ENCODE measurements around the gene STK32B. TPM values are rescaled to one million over a fixed set of nuclear protein-coding genes. Genes with fewer than 3 reads are reported as not detected.

STK32B gene
- polyA plus RNA-seq, 2 of the 4 experiments (the other 2 are of a cell fraction): 7.6 to 12.1 TPM

GRCh38 chr4:5371415-5372190 is 320.3 kb downstream of the STK32B start (continued):
- TF ChIP-seq, protein P1, sequence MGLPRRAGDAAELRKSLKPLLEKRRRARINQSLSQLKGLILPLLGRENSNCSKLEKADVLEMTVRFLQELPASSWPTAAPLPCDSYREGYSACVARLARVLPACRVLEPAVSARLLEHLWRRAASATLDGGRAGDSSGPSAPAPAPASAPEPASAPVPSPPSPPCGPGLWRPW (IDR thresholded peaks at IDR 0.05): no peak
- TF ChIP-seq ZFP36 (IDR thresholded peaks at IDR 0.05; ENCODE audit: borderline replicate concordance, partially characterized antibody) (no peak), BHLHE40 (IDR thresholded peaks at IDR 0.05; ENCODE audit: low read depth, low read length) (no peak), KDM5A (IDR thresholded peaks at IDR 0.05) (no peak), NR3C1 (IDR thresholded peaks at IDR 0.05) (no peak), SMC3 (IDR thresholded peaks at IDR 0.05) (no peak), HOXA7 (CRISPR knock-in tag; IDR thresholded peaks at IDR 0.05) (0 out of 2 replicates have a peak, but pooled peaks have one; percentile 43), PHF8 (IDR thresholded peaks at IDR 0.05; ENCODE audit: borderline replicate concordance, low read depth) (no peak), CEBPB (IDR thresholded peaks at IDR 0.05) (peak; percentile 25 to 86; a peak in 2 of 4 replicates), JUN (IDR thresholded peaks at IDR 0.05) (0 out of 5 replicates have a peak, but pooled peaks of 1 of the 2 experiments have one; percentile 38), MYC (IDR thresholded peaks at IDR 0.05; ENCODE audit: borderline replicate concordance, low read length) (no peak), EHF (CRISPR knock-in tag; IDR thresholded peaks at IDR 0.05) (peak; percentile 31; the same call in 1 of the 2 replicates), HDAC2 (IDR thresholded peaks at IDR 0.05) (no peak), CHD4 (IDR thresholded peaks at IDR 0.05; ENCODE audit: borderline replicate concordance) (no peak), POLR2A (IDR thresholded peaks at IDR 0.05; ENCODE audit: low read length) (no peak), GATA3 (IDR thresholded peaks at IDR 0.05; ENCODE audit: borderline replicate concordance) (peak; percentile 80; the same call in 1 of the 2 replicates), RCOR1 (IDR thresholded peaks at IDR 0.05; ENCODE audit: low read depth, low read length) (no peak), NFE2L2 (conservative IDR thresholded peaks at IDR 0.05; ENCODE audit: low read length) (no peak), EHMT2 (IDR thresholded peaks at IDR 0.05; ENCODE audit: low read depth) (no peak), JUNB (IDR thresholded peaks at IDR 0.05) (peak; percentile 51), E2F6 (IDR thresholded peaks at IDR 0.05; ENCODE audit: borderline replicate concordance, low read depth) (peak; percentile 64; the same call in 1 of the 2 replicates), MAFK (IDR thresholded peaks at IDR 0.05; ENCODE audit: partially characterized antibody) (no peak), ZC3H11A (IDR thresholded peaks at IDR 0.05) (no peak), ZNF302 (CRISPR knock-in tag; IDR thresholded peaks at IDR 0.05) (0 out of 2 replicates have a peak, but pooled peaks have one; percentile 15), RARB (CRISPR knock-in tag; IDR thresholded peaks at IDR 0.05) (no peak), SREBF2 (IDR thresholded peaks at IDR 0.05) (no peak), FOSL2 (IDR thresholded peaks at IDR 0.05) (no peak), FOSL2 (CRISPR knock-in tag; IDR thresholded peaks at IDR 0.05) (peak; percentile 41), EP300 (IDR thresholded peaks at IDR 0.05) (peak; percentile 36 to 69; a peak in 3 of 5 replicates), CBX8 (IDR thresholded peaks at IDR 0.05) (no peak), RNF2 (IDR thresholded peaks at IDR 0.05; ENCODE audit: borderline replicate concordance, low read depth) (no peak)
- TF ChIP-seq, protein P2, sequence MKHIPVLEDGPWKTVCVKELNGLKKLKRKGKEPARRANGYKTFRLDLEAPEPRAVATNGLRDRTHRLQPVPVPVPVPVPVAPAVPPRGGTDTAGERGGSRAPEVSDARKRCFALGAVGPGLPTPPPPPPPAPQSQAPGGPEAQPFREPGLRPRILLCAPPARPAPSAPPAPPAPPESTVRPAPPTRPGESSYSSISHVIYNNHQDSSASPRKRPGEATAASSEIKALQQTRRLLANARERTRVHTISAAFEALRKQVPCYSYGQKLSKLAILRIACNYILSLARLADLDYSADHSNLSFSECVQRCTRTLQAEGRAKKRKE (CRISPR knock-in tag; IDR thresholded peaks at IDR 0.05; ENCODE audit: low read depth): peak; percentile 90; the same call in 1 of the 2 replicates
- TF ChIP-seq, protein P3, sequence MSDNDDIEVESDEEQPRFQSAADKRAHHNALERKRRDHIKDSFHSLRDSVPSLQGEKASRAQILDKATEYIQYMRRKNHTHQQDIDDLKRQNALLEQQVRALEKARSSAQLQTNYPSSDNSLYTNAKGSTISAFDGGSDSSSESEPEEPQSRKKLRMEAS (IDR thresholded peaks at IDR 0.05): peak; percentile 77
- TF ChIP-seq, protein P4, sequence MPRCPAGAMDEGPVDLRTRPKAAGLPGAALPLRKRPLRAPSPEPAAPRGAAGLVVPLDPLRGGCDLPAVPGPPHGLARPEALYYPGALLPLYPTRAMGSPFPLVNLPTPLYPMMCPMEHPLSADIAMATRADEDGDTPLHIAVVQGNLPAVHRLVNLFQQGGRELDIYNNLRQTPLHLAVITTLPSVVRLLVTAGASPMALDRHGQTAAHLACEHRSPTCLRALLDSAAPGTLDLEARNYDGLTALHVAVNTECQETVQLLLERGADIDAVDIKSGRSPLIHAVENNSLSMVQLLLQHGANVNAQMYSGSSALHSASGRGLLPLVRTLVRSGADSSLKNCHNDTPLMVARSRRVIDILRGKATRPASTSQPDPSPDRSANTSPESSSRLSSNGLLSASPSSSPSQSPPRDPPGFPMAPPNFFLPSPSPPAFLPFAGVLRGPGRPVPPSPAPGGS (IDR thresholded peaks at IDR 0.05): no peak
- TF ChIP-seq, protein P5, sequence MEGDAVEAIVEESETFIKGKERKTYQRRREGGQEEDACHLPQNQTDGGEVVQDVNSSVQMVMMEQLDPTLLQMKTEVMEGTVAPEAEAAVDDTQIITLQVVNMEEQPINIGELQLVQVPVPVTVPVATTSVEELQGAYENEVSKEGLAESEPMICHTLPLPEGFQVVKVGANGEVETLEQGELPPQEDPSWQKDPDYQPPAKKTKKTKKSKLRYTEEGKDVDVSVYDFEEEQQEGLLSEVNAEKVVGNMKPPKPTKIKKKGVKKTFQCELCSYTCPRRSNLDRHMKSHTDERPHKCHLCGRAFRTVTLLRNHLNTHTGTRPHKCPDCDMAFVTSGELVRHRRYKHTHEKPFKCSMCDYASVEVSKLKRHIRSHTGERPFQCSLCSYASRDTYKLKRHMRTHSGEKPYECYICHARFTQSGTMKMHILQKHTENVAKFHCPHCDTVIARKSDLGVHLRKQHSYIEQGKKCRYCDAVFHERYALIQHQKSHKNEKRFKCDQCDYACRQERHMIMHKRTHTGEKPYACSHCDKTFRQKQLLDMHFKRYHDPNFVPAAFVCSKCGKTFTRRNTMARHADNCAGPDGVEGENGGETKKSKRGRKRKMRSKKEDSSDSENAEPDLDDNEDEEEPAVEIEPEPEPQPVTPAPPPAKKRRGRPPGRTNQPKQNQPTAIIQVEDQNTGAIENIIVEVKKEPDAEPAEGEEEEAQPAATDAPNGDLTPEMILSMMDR (IDR thresholded peaks at IDR 0.05): no peak
- TF ChIP-seq, protein P6, sequence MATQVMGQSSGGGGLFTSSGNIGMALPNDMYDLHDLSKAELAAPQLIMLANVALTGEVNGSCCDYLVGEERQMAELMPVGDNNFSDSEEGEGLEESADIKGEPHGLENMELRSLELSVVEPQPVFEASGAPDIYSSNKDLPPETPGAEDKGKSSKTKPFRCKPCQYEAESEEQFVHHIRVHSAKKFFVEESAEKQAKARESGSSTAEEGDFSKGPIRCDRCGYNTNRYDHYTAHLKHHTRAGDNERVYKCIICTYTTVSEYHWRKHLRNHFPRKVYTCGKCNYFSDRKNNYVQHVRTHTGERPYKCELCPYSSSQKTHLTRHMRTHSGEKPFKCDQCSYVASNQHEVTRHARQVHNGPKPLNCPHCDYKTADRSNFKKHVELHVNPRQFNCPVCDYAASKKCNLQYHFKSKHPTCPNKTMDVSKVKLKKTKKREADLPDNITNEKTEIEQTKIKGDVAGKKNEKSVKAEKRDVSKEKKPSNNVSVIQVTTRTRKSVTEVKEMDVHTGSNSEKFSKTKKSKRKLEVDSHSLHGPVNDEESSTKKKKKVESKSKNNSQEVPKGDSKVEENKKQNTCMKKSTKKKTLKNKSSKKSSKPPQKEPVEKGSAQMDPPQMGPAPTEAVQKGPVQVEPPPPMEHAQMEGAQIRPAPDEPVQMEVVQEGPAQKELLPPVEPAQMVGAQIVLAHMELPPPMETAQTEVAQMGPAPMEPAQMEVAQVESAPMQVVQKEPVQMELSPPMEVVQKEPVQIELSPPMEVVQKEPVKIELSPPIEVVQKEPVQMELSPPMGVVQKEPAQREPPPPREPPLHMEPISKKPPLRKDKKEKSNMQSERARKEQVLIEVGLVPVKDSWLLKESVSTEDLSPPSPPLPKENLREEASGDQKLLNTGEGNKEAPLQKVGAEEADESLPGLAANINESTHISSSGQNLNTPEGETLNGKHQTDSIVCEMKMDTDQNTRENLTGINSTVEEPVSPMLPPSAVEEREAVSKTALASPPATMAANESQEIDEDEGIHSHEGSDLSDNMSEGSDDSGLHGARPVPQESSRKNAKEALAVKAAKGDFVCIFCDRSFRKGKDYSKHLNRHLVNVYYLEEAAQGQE (IDR thresholded peaks at IDR 0.05): no peak

Data from A549 (cell line).